ENCODE measurements around the gene GREB1. TPM values are rescaled to one million over a fixed set of nuclear protein-coding genes. Genes with fewer than 3 reads are reported as not detected.

Gene GREB1
- total and polyA plus RNA-seq, 2 of the 4 experiments (the other 2 are of a cell fraction): 0.05 TPM; not detected in 1

DNA sequence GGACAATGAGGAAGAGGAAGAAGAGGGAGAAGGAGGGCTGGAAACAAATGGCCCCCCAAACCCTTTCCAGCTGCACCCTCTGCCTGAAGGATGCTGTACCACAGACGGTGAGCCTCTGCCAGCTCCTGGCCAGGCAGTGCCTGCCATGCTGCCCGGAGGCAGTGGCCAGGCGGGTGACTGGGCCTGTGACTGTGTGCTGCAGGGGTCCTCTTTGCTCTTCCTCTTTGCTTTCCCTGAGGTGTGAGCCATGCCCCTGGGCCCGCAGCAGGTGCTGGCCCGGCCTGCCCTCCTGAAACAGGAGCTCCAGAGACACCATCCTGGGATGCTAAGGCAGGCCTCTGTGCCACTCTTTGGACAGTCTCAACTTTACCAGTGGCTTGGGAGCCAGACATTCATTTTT, 28.6 kb downstream of the GREB1 start:
- Histone ChIP-seq H2BK5ac (ENCODE audit: low read depth, low read length, poor library complexity, severe bottlenecking) (no peak overlapping the region), H3K36me3 (ENCODE audit: control insufficient read depth, insufficient read depth, low read length) (no peaks in the 10 kb centered on the region), H3K4me2 (ENCODE audit: low read depth, low read length) (no peak overlapping the region), H2AK9ac (replicated peaks; ENCODE audit: low read depth, low read length, poor library complexity) (no peak overlapping the region), H3K27ac (ENCODE audit: insufficient read depth, low read length) (no peak overlapping the region), H3K4me3 (ENCODE audit: insufficient read depth, low read depth, low read length) (no peak overlapping the region), H2AK5ac (ENCODE audit: low read depth, low read length) (no peak overlapping the region), H3K4me1 (ENCODE audit: control insufficient read depth, insufficient read depth, low read length) (no peaks in the 10 kb centered on the region), H4K91ac (ENCODE audit: insufficient read depth, low read depth, low read length) (no peak overlapping the region), H3K14ac (replicated peaks; ENCODE audit: low read depth, low read length) (no peak overlapping the region), H3K9me3 (ENCODE audit: control insufficient read depth, insufficient read depth, low read length) (no peaks in the 10 kb centered on the region), H4K5ac (ENCODE audit: low read depth, low read length) (no peak overlapping the region), H3K23ac (ENCODE audit: low read depth, low read length) (no peak overlapping the region), H3K27me3 (ENCODE audit: control insufficient read depth, insufficient read depth, low read length) (peaks cover 25% of the 10 kb centered on the region), H3K4ac (ENCODE audit: low read depth, low read length) (no peak overlapping the region), H3K79me1 (ENCODE audit: low read depth in 1 of 2, low read length in 2 of 2) (no peaks in the 10 kb centered on the region), H3K9me1 (ENCODE audit: insufficient read depth, low read length) (no peaks in the 10 kb centered on the region; the same call in 1 of the 2 replicates), H4K8ac (ENCODE audit: low read depth in 2 of 2, low read length in 2 of 2) (no peak overlapping the region), H2BK120ac (ENCODE audit: low read depth, low read length) (no peak overlapping the region), H3K56ac (ENCODE audit: extremely low read depth, insufficient read depth, low read length) (no peak overlapping the region), H2BK15ac (ENCODE audit: low read depth, low read length) (no peak overlapping the region), H3K9ac (ENCODE audit: low read depth, low read length) (no peak overlapping the region), H3K18ac (ENCODE audit: low read depth, low read length) (no peak overlapping the region), H4K20me1 (ENCODE audit: insufficient read depth, low read length) (no peaks in the 10 kb centered on the region), H2BK20ac (ENCODE audit: low read depth, low read length) (no peak overlapping the region), H2AFZ (replicated peaks; ENCODE audit: low read length, poor library complexity) (no peak overlapping the region)
- dilution Hi-C loops (cut with HindIII; ENCODE audit: low sequenced_read_pairs, unreplicated experiment) (no loop called here), intact Hi-C loops (cut with micrococcal nuclease) (no loop called here), in situ Hi-C loops (cut with MboI; ENCODE audit: low sequenced_read_pairs) (no loop called here)
- CTCF ChIA-PET: interaction anchor here (2.5 kb wide), 1 partner anchor 20 kb away, joined by 8 read pairs; no protein-coding TSS in a partner anchor
- ATAC-seq (ENCODE audit: low read depth): no peak
- no peak for DNase-seq
- no TSS peak for BruUV-seq (replicated peaks)
- POLR2A ChIA-PET (ENCODE audit: unreplicated experiment): no interaction called here
- WGBS, 2 experiments (ENCODE audit: extremely low coverage in 2 of 2, insufficient read length in 1 of 2): 94% methylated on average over 3 of the region's 5 CpGs; no CpG with 5 or more reads in 1 of the 2 experiments
- TF ChIP-seq MAZ (IDR thresholded peaks at IDR 0.05; ENCODE audit: borderline replicate concordance, low read depth, low read length) (no peak), MAFK (IDR thresholded peaks at IDR 0.05; ENCODE audit: low read depth, low read length) (no peak), RCOR1 (IDR thresholded peaks at IDR 0.05; ENCODE audit: insufficient replicate concordance, low read length) (no peak), BHLHE40 (IDR thresholded peaks at IDR 0.05; ENCODE audit: low read depth, low read length) (no peak), RFX5 (IDR thresholded peaks at IDR 0.05; ENCODE audit: low read depth, low read length) (no peak), RAD21 (IDR thresholded peaks at IDR 0.05; ENCODE audit: low read length) (no peak), CHD1 (IDR thresholded peaks at IDR 0.05; ENCODE audit: low read depth, low read length) (no peak), NFE2L2 (IDR thresholded peaks at IDR 0.05; ENCODE audit: low read depth, low read length) (no peak), SMC3 (IDR thresholded peaks at IDR 0.05; ENCODE audit: low read depth, low read length) (no peak), MXI1 (IDR thresholded peaks at IDR 0.05; ENCODE audit: borderline replicate concordance, low read depth, low read length) (no peak)
- TF ChIP-seq, protein P1, sequence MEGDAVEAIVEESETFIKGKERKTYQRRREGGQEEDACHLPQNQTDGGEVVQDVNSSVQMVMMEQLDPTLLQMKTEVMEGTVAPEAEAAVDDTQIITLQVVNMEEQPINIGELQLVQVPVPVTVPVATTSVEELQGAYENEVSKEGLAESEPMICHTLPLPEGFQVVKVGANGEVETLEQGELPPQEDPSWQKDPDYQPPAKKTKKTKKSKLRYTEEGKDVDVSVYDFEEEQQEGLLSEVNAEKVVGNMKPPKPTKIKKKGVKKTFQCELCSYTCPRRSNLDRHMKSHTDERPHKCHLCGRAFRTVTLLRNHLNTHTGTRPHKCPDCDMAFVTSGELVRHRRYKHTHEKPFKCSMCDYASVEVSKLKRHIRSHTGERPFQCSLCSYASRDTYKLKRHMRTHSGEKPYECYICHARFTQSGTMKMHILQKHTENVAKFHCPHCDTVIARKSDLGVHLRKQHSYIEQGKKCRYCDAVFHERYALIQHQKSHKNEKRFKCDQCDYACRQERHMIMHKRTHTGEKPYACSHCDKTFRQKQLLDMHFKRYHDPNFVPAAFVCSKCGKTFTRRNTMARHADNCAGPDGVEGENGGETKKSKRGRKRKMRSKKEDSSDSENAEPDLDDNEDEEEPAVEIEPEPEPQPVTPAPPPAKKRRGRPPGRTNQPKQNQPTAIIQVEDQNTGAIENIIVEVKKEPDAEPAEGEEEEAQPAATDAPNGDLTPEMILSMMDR (conservative IDR thresholded peaks at IDR 0.05; ENCODE audit: low read depth, low read length): no peak
- TF ChIP-seq, protein P2, sequence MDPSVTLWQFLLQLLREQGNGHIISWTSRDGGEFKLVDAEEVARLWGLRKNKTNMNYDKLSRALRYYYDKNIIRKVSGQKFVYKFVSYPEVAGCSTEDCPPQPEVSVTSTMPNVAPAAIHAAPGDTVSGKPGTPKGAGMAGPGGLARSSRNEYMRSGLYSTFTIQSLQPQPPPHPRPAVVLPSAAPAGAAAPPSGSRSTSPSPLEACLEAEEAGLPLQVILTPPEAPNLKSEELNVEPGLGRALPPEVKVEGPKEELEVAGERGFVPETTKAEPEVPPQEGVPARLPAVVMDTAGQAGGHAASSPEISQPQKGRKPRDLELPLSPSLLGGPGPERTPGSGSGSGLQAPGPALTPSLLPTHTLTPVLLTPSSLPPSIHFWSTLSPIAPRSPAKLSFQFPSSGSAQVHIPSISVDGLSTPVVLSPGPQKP (IDR thresholded peaks at IDR 0.05; ENCODE audit: borderline replicate concordance, low read depth, low read length): no peak

All from IMR-90 (cell line).